ENCODE measurements around the gene FMNL2. TPM values are rescaled to one million over a fixed set of nuclear protein-coding genes. Genes with fewer than 3 reads are reported as not detected.
A peak's percentile ranks its signal among the peaks of the same experiment; 100 is the strongest.

FMNL2 gene
- total RNA-seq, 1 donor from 2014 or later = 5.5 TPM

DNA sequence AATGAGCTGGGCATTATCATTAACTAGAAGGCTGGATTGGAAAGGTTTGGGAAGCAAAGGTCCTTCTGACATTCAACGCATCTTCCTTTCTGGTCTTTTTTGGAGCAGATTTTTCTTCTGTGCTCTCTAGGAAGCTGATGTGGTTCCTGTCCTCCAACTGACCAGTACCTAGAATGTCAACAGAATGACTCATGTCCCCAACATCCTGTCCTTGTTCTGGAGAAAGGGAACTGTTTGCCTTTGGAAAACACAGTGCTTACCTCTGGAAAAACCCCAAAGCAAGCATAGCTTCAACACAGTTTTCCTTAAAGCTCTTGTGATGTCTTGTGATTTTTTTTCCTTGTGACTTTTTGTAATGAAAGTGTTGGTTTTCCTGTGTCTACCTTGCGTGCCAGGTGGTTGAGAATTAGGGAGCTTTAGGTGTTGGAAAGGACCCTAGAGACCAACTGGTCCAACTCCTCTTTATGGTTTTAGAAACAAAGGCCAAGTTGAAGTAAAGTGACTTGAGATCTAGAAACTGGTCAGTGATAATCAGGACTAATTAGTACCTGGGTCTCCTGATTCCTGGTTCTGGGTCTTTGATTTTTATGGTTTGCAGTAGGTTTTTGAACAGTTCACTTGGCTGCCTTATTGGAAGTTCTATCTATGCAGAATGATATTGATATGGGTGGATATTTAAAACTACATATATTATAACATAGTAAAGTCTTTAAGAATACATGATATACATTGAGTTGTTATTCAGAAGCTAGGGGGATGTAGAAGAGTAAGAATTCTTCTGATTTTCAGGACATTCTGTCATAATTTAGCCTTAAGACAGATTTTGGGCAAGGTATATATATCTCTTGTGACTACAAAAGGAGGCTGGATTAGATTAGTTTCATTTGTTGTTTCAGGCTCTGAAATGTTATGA is 70.5 kb downstream of the FMNL2 start:
- TF ChIP-seq, protein P1, sequence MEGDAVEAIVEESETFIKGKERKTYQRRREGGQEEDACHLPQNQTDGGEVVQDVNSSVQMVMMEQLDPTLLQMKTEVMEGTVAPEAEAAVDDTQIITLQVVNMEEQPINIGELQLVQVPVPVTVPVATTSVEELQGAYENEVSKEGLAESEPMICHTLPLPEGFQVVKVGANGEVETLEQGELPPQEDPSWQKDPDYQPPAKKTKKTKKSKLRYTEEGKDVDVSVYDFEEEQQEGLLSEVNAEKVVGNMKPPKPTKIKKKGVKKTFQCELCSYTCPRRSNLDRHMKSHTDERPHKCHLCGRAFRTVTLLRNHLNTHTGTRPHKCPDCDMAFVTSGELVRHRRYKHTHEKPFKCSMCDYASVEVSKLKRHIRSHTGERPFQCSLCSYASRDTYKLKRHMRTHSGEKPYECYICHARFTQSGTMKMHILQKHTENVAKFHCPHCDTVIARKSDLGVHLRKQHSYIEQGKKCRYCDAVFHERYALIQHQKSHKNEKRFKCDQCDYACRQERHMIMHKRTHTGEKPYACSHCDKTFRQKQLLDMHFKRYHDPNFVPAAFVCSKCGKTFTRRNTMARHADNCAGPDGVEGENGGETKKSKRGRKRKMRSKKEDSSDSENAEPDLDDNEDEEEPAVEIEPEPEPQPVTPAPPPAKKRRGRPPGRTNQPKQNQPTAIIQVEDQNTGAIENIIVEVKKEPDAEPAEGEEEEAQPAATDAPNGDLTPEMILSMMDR (IDR thresholded peaks at IDR 0.05; ENCODE audit: borderline replicate concordance) = no peak
- Histone ChIP-seq H3K9me3 (replicated peaks) (no peaks in the 10 kb centered on the region), H3K4me3 (no peak overlapping the region), H3K36me3 (no peaks in the 10 kb centered on the region), H3K4me1 (peaks cover 62% of the 10 kb centered on the region), H3K27ac (replicated peaks) (peak overlapping the region; percentile 70), H3K27me3 (ENCODE audit: low read depth) (no peaks in the 10 kb centered on the region)
- DNase-seq = no peak
- intact Hi-C loops (cut with micrococcal nuclease) = no loop called here

DNA sequence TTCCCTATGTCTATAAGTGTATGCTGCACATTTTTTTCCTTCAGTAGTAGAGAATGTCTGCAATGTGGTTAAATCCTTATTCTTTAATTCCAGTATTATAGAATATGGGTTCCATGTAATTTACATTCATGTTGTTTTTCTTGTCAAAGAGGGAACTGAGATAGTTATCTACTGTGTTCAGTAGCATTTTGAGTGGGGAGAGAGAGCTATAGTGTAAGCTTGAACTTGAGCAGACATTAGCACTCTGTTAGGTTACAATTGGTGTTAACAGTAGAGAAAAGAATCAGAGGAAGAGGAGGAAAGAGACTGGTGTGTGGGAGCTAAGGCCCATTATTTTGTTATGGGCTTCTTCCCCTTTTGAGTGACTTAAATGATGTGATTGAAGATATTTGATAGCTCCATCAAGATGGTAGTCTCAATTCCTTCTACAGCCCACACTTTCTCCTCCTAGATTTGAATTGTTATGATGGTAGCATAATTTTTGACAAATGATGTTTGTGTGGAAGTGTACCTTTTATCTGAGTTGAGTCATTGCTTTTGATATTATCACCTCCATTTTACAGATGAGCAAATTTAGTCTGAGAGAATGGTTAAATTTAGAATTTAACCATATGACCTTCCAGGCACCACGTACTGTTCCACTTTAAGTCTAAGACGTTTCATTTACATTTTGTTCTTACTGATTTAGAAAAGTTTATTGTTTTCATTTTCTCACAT is 71.3 kb downstream of the FMNL2 start:
- Histone ChIP-seq H3K27ac (replicated peaks) (peak overlapping the region; percentile 70), H3K4me1 (peaks cover 70% of the 10 kb centered on the region), H3K9me3 (replicated peaks) (no peaks in the 10 kb centered on the region), H3K27me3 (ENCODE audit: low read depth) (no peaks in the 10 kb centered on the region), H3K36me3 (no peaks in the 10 kb centered on the region), H3K4me3 (no peak overlapping the region)
- intact Hi-C loops (cut with micrococcal nuclease) = no loop called here
- TF ChIP-seq, protein P1 (IDR thresholded peaks at IDR 0.05; ENCODE audit: borderline replicate concordance) = no peak
- DNase-seq = no peak

DNA sequence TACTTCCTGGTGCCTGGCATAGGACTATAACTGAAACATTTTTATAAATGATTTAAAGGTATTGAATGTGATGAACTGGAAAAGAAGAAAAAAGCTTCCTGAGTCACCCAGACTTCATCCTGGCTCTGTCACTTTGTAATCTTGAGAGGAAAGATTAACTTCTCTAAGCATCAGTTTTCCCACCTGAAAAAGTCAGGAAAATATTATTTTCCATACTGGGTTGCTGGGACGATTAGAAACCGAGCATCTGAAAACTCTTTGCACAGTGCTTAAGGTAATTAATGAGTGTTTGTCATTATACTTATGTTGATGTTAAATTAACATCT is 71.8 kb downstream of the FMNL2 start:
- no peak for DNase-seq
- no peaks in the 10 kb centered on the region for H3K36me3 ChIP-seq
- intact Hi-C loops (cut with micrococcal nuclease) = no loop called here
- peak overlapping the region; percentile 70 for H3K27ac ChIP-seq (replicated peaks)
- TF ChIP-seq, protein P1 (IDR thresholded peaks at IDR 0.05; ENCODE audit: borderline replicate concordance) = no peak
- H3K9me3 ChIP-seq (replicated peaks) = no peaks in the 10 kb centered on the region
- no peaks in the 10 kb centered on the region for H3K27me3 ChIP-seq (ENCODE audit: low read depth)
- H3K4me3 ChIP-seq = peak overlapping the region; percentile 51
- peaks cover 73% of the 10 kb centered on the region for H3K4me1 ChIP-seq

DNA sequence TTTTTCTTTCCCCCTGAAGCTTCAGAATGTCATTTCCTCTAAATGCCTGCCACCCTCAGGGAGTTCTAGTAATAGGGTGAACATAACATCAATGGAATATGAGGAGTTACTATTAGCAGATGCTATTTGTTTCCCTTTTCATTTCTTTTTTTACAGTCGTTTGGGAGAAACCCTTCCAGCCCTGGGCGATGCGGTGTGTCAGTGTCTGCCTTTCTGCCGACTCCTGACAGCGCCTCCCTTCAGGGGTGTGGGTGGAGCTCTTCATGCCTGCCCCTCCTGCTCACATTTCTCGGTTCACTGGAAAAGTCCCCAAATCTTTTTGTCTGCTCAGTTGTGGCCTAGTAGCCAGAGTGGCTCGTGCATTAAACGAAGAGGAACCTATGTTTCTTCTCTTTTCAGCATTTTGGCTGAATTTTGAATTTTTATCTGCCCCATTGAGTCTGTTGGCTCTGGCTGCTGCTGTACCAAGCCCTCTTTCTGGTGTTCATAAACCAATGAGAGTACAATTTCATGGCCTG is 72.3 kb downstream of the FMNL2 start:
- H3K4me1 ChIP-seq = peaks cover 70% of the 10 kb centered on the region
- no peaks in the 10 kb centered on the region for H3K27me3 ChIP-seq (ENCODE audit: low read depth)
- H3K27ac ChIP-seq (replicated peaks) = peak overlapping the region; percentile 70
- intact Hi-C loops (cut with micrococcal nuclease) = no loop called here
- H3K4me3 ChIP-seq = peak overlapping the region; percentile 51
- DNase-seq = peak; percentile 33
- no peaks in the 10 kb centered on the region for H3K36me3 ChIP-seq
- H3K9me3 ChIP-seq (replicated peaks) = no peaks in the 10 kb centered on the region
- TF ChIP-seq, protein P1 (IDR thresholded peaks at IDR 0.05; ENCODE audit: borderline replicate concordance) = no peak

DNA sequence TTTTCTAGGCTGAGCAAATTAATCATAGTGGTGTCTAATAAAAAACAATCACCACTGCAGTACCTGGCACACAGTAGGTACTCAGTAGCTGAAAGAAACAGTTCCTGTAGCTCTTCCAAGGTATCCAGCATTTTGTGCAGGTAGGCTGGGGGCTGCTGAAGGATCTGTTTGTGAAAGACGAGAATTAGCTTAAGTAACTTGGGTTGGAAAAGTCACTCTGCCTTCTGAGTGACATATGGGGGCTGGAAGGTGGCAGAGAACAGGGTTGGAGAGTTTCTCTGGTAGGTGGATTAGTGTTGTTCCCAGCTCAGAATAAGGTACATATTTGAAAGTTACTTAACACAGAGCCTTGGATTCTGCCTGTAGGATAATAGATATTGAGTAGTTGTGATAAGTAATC is 72.8 kb downstream of the FMNL2 start:
- H3K27ac ChIP-seq (replicated peaks) = peak overlapping the region; percentile 70
- no peak overlapping the region for H3K4me3 ChIP-seq
- H3K27me3 ChIP-seq (ENCODE audit: low read depth) = no peaks in the 10 kb centered on the region
- TF ChIP-seq, protein P1 (IDR thresholded peaks at IDR 0.05; ENCODE audit: borderline replicate concordance) = no peak
- H3K36me3 ChIP-seq = no peaks in the 10 kb centered on the region
- peaks cover 65% of the 10 kb centered on the region for H3K4me1 ChIP-seq
- intact Hi-C loops (cut with micrococcal nuclease) = no loop called here
- DNase-seq = no peak
- H3K9me3 ChIP-seq (replicated peaks) = no peaks in the 10 kb centered on the region
